DOHH2 (cell line): ENCODE measurements around the gene GRIN2C.

Experiments
- EZH2phosphoT487 ChIP-seq: fragments of 200-600 bp; sonication (generic); IDR thresholded peaks from 2 replicates; pipeline ENCODE4 v1.6.1; 2017; ENCODE audit warnings: borderline replicate concordance, mild to moderate bottlenecking, antibody characterized with exemption, low read length, moderate library complexity, mixed read lengths
- TF ChIP-seq, protein P1 (sequence below): fragments of 200-600 bp; sonication (generic); IDR thresholded peaks from one replicate; pipeline ENCODE4 v1.5.1; 2014; ENCODE audit warnings: antibody characterized with exemption, mild to moderate bottlenecking, low read depth, low read length; ENCODE audit not compliant: poor library complexity, severe bottlenecking

- TF ChIP-seq, protein P1, sequence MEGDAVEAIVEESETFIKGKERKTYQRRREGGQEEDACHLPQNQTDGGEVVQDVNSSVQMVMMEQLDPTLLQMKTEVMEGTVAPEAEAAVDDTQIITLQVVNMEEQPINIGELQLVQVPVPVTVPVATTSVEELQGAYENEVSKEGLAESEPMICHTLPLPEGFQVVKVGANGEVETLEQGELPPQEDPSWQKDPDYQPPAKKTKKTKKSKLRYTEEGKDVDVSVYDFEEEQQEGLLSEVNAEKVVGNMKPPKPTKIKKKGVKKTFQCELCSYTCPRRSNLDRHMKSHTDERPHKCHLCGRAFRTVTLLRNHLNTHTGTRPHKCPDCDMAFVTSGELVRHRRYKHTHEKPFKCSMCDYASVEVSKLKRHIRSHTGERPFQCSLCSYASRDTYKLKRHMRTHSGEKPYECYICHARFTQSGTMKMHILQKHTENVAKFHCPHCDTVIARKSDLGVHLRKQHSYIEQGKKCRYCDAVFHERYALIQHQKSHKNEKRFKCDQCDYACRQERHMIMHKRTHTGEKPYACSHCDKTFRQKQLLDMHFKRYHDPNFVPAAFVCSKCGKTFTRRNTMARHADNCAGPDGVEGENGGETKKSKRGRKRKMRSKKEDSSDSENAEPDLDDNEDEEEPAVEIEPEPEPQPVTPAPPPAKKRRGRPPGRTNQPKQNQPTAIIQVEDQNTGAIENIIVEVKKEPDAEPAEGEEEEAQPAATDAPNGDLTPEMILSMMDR = no peak
- TF ChIP-seq EZH2phosphoT487 = no peak
Measured at GRCh38 chr17:74892974-74893911, 33.6 kb upstream of the GRIN2C start, which contains the start of gene FADS6.
